HepG2 (cell line): ENCODE measurements around the gene RRP8. TPM values are rescaled to one million over a fixed set of nuclear protein-coding genes. Genes with fewer than 3 reads are reported as not detected.

Experiments used
- ATAC-seq: fragments of 200-7000 bp; cut with Tn5 transposase; 3 replicates; pipeline ENCODE4 v1.9.1; 2020; ENCODE audit warnings: mild to moderate bottlenecking, moderate library complexity
- BruUV-seq: library from RNA; stranded (reverse); fragments of 400-500 nt; replicated peaks from 2 replicates; lab custom pipeline; 2021; lab: Mats Ljungman, UMichigan
- CTCF ChIA-PET: fragments of 300-600 bp; formaldehyde crosslinking; extraction: SDS; loops from one replicate; lab custom pipeline; 2021; ENCODE audit warnings: low total read pairs, inconsistent platforms, low intra/inter-chr PET ratio; lab: Yijun Ruan, JAX
- POLR2A ChIA-PET: fragments of 350-600 bp; sonication (Branson Sonifier 250); formaldehyde crosslinking; loops from one replicate; lab custom pipeline; 2020; ENCODE audit warnings: antibody characterized with exemption, inconsistent platforms; lab: Yijun Ruan, JAX
- DNase-seq: peaks from one replicate; pipeline ENCODE4 v3.0.0-alpha.2; 2015; ENCODE audit warnings: low spot score
- FAIRE-seq: peaks from 3 replicates; lab custom pipeline; 2011; peaks lifted over from hg19 to GRCh38; lab: Jason Lieb, UNC
- H2AFZ ChIP-seq: one replicate; pipeline ENCODE4 v1.6.1; 2011; ENCODE audit warnings: low read length, inconsistent platforms
- H3K27ac ChIP-seq: fragments of 300-600 bp; 3 replicates; pipeline ENCODE4 v1.8.0; 2011; ENCODE audit warnings: mixed run types, mild to moderate bottlenecking, mixed read lengths, low read length, inconsistent platforms; ENCODE audit not compliant: insufficient read depth; ENCODE audit errors: extremely low read length
- H3K27me3 ChIP-seq, 2 experiments: fragments of 200-600 bp in 1 of 2; 2 replicates in 1 of 2; 3 replicates in 1 of 2; pipeline versions ENCODE4 v1.6.0 to v1.8.0; 2011; ENCODE audit warnings: low read length in 2 of 2, mild to moderate bottlenecking in 2 of 2, moderate library complexity in 2 of 2, inconsistent platforms in 1 of 2; ENCODE audit not compliant: insufficient read depth in 2 of 2, control insufficient read depth in 1 of 2
- H3K36me3 ChIP-seq, 2 experiments: fragments of 200-600 bp in 1 of 2; replicated peaks in 1 of 2; 2 replicates in 1 of 2; 3 replicates in 1 of 2; pipeline versions ENCODE4 v1.5.1 to v1.8.0; 2011; ENCODE audit warnings: low read length in 2 of 2, inconsistent platforms in 1 of 2; ENCODE audit not compliant: insufficient read depth in 2 of 2, control insufficient read depth in 1 of 2
- H3K4me1 ChIP-seq: 2 replicates; pipeline ENCODE4 v1.5.1; 2012; ENCODE audit warnings: low read length, inconsistent platforms; ENCODE audit not compliant: insufficient read depth
- H3K4me2 ChIP-seq: 2 replicates; pipeline ENCODE4 v1.6.0; 2011; ENCODE audit warnings: low read depth, low read length, inconsistent platforms
- H3K4me3 ChIP-seq, 3 experiments: fragments of 200-600 bp in 1 of 3; sonication (generic), shearing (Covaris generic) in 1 of 3; replicated peaks in 1 of 3; 2 replicates each; pipeline ENCODE4 v1.5.1; 2011 to 2016; ENCODE audit warnings: low read length in 3 of 3, inconsistent platforms in 2 of 3, low read depth in 2 of 3, mild to moderate bottlenecking in 2 of 3, control low read depth in 1 of 3, mixed read lengths in 1 of 3; ENCODE audit not compliant: insufficient read depth in 1 of 3
- H3K79me2 ChIP-seq: one replicate; pipeline ENCODE4 v1.6.1; 2011; ENCODE audit warnings: low read length, inconsistent platforms; ENCODE audit not compliant: insufficient read depth
- H3K9ac ChIP-seq: 2 replicates; pipeline ENCODE4 v1.6.0; 2011; ENCODE audit warnings: mild to moderate bottlenecking, low read depth, low read length, inconsistent platforms; ENCODE audit not compliant: insufficient read depth
- H3K9me3 ChIP-seq: 2 replicates; pipeline ENCODE4 v1.5.1; 2012; ENCODE audit warnings: mild to moderate bottlenecking, low read length
- H4K20me1 ChIP-seq: 2 replicates; pipeline ENCODE4 v1.6.0; 2011; ENCODE audit warnings: inconsistent platforms, mild to moderate bottlenecking, low read length, moderate library complexity; ENCODE audit not compliant: insufficient read depth
- FIP1L1 ChIP-seq: fragments of 200-400 bp; formaldehyde crosslinking; IDR thresholded peaks from 2 replicates; pipeline ENCODE4 v1.6.1; 2018; ENCODE audit warnings: low read depth, mild to moderate bottlenecking, low read length, moderate library complexity, borderline replicate concordance; ENCODE audit not compliant: insufficient read depth
- REPIN1 ChIP-seq: sonication (generic); formaldehyde crosslinking; IDR thresholded peaks from 2 replicates; pipeline ENCODE4 v1.8.0; 2022; ENCODE audit warnings: missing genetic modification reagents, low read depth, mild to moderate bottlenecking, borderline replicate concordance
- SOX6 ChIP-seq, 2 experiments: fragments of 450-650 bp in 1 of 2; sonication (generic) in 1 of 2; formaldehyde crosslinking in 1 of 2; IDR thresholded peaks; 2 replicates each; pipeline versions ENCODE4 v1.4.0 to v1.6.1; 2017 to 2020; ENCODE audit warnings: antibody characterized with exemption in 1 of 2, mild to moderate bottlenecking in 1 of 2, missing genetic modification reagents in 1 of 2
- ZNF558 ChIP-seq: sonication (generic); formaldehyde crosslinking; IDR thresholded peaks from 2 replicates; pipeline ENCODE4 v1.9.0; 2022; ENCODE audit warnings: mild to moderate bottlenecking, missing genetic modification reagents, borderline replicate concordance
- WGBS: methylation state at CpG from one replicate; pipeline ENCODE4 v1.1.6; 2017; ENCODE audit warnings: low lambda C conversion rate; 5-methylcytosine and 5-hydroxymethylcytosine counted together
- in situ Hi-C: cut with HindIII; loops from 2 replicates; pipeline ENCODE4 v1.10.0; 2017; ENCODE audit warnings: low pct_unique_long_range_greater_than_20kb; ENCODE audit not compliant: extremely low pct_ligation_motif_present
- intact Hi-C: fragments of 100-400 bp; cut with micrococcal nuclease; formaldehyde crosslinking; loops from one replicate; pipeline ENCODE4 v1.10.0; 2022; ENCODE audit not compliant: unreplicated experiment
- polyA plus RNA-seq, 8 experiments: library from polyadenylated mRNA; depleted of rRNA in 3 of 8; stranded (reverse) in 7 of 8; unstranded in 1 of 8; fragments of >200 nt; fragmentation: Illumina TruSeq in 4 of 8; extraction: Trizol in 4 of 8; gene quantifications; 2 replicates each; pipeline versions ENCODE4 v1.2.1 to v1.2.3, GENCODE V29; 2011 to 2016; ENCODE audit warnings: low read depth in 4 of 8, missing spikeins in 1 of 8, mixed read lengths in 1 of 8; ENCODE audit not compliant: insufficient read depth in 1 of 8
- total RNA-seq, 5 experiments: library from RNA; depleted of rRNA; stranded (reverse); fragments of >200 nt; fragmentation: Illumina TruSeq; extraction: Trizol; gene quantifications; 2 replicates each; pipeline ENCODE4 v1.2.3, GENCODE V29; 2016; ENCODE audit warnings: low read depth in 1 of 5
- TF ChIP-seq, protein P1 (sequence below): IDR thresholded peaks from 2 replicates; pipeline ENCODE4 v1.6.1; 2016; ENCODE audit warnings: missing compliant biosample characterization, missing genetic modification reagents, borderline replicate concordance

Gene RRP8
- total and polyA plus RNA-seq, 2 of the 13 experiments (the other 11 are each of a cell fraction or from before 2014, with no cell fraction given) = 7.2 to 21.6 TPM

DNA sequence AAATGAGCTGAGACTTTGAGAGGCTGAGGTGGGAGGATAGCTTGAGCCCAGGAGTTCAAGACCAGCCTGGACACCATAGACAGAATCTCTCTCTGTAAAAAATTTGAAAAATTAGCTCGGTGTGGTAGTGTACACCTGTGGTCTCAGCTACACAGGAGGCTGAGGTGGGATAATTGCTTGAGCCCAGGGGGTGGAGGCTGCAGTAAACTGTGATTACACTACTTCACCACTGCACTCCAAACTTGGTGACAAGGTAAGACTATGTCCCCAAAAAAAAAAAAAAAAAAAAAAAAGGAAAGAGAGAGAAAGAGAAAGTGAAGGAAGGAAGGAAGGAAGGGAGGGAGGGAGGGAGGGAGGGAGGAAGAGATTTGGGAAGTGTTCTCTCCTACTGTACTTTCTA, 25.3 kb downstream of the RRP8 start (continued):
- TF ChIP-seq FIP1L1 (no peak), SOX6 (IDR thresholded peaks at IDR 0.05) (no peak), SOX6 (CRISPR knock-in tag; IDR thresholded peaks at IDR 0.05) (no peak)
- TF ChIP-seq, all 625 proteins: peak for 0

DNA sequence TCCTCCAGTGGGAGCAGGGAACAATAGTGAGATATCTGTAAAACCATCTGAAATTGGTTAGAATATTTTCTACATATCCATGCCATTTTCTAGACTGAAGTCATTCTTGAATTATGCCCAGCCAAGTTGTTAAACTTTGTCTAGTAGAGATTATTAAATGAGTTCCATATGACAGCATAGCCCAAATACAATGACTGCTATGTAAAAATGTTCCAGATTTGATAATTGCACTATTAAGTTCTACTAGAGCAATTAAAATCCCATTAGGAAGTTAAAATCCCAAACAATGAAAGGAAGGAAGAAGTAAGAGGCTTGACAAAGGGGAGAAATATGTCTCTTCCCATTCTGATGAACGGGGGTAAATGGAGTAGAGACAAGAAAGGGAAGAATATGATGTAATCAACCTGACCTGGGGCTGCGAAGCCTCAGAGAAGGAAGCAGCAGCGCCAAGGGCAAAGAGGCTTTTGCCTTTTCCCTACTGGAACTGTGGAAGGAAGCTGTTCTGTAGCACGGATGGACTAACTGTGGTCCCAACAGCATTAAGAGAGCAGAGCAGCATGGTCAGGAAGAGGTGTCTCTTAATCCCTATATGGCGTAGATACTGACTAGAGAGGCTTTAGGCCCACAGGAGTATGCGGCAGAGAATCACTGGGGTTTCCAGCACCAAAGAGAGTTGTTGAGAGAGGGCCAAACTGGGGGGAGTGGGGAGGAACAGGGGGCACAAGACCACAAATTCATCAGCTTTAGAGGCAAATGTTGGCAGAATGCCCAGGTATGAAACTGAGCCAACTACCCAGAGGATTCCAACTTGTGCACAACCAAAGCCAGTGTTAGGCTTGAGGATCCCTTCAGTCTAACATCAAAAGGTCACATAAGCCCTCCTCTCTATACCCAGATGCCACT, 26.7 kb downstream of the RRP8 start:
- Histone ChIP-seq H3K9ac (no peak overlapping the region), H3K27ac (no peak overlapping the region), H3K79me2 (no peaks in the 10 kb centered on the region), H3K4me1 (no peaks in the 10 kb centered on the region), H3K27me3 (no peaks in the 10 kb centered on the region), H3K4me2 (no peak overlapping the region), H3K9me3 (no peaks in the 10 kb centered on the region), H2AFZ (no peak overlapping the region), H3K4me3 (no peak overlapping the region), H4K20me1 (no peaks in the 10 kb centered on the region), H3K36me3 (no peaks in the 10 kb centered on the region)
- DNase-seq = no peak
- ChIA-PET POLR2A (no interaction called here), CTCF (no interaction called here)
- FAIRE-seq = no peak
- WGBS = 98% methylated on average over 5 of the region's 6 CpGs
- in situ Hi-C loops = no loop called here
- intact Hi-C loops = no loop called here
- no peak for ATAC-seq
- no TSS peak for BruUV-seq
- TF ChIP-seq ZNF558 (CRISPR knock-in tag) (no peak), REPIN1 (CRISPR knock-in tag) (no peak)
- TF ChIP-seq, protein P1, sequence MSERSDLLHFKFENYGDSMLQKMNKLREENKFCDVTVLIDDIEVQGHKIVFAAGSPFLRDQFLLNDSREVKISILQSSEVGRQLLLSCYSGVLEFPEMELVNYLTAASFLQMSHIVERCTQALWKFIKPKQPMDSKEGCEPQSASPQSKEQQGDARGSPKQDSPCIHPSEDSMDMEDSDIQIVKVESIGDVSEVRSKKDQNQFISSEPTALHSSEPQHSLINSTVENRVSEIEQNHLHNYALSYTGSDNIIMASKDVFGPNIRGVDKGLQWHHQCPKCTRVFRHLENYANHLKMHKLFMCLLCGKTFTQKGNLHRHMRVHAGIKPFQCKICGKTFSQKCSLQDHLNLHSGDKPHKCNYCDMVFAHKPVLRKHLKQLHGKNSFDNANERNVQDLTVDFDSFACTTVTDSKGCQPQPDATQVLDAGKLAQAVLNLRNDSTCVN = no peak
